WTC11 (cell line): Measurements from ENCODE around the gene TSPO.

Experiments used
- CREB1 ChIP-seq: sonication (generic); formaldehyde crosslinking; IDR thresholded peaks from 2 replicates; pipeline ENCODE4 v1.8.0; 2023; ENCODE audit warnings: mild to moderate bottlenecking, missing genetic modification reagents
- CTCF ChIP-seq: fragments of 200-600 bp; IDR thresholded peaks from 2 replicates; pipeline ENCODE4 v1.8.0; 2022; ENCODE audit warnings: antibody characterized with exemption
- FOXP1 ChIP-seq: sonication (generic); formaldehyde crosslinking; IDR thresholded peaks from 2 replicates; pipeline ENCODE4 v1.8.0; 2022; ENCODE audit warnings: missing genetic modification reagents, mild to moderate bottlenecking, moderate library complexity, borderline replicate concordance
- KAT7 ChIP-seq: sonication (generic); formaldehyde crosslinking; IDR thresholded peaks from 2 replicates; pipeline ENCODE4 v1.8.1; 2023; ENCODE audit warnings: missing genetic modification reagents, mild to moderate bottlenecking, borderline replicate concordance
- NR1H2 ChIP-seq: sonication (generic); formaldehyde crosslinking; IDR thresholded peaks from 2 replicates; pipeline ENCODE4 v1.9.0; 2021; ENCODE audit warnings: mild to moderate bottlenecking, moderate library complexity, missing genetic modification reagents
- ZNF121 ChIP-seq: sonication (generic); formaldehyde crosslinking; IDR thresholded peaks from 2 replicates; pipeline ENCODE4 v1.8.0; 2023; ENCODE audit warnings: missing genetic modification reagents

- no peak for TF ChIP-seq CTCF
- TF ChIP-seq KAT7 (CRISPR knock-in tag) = no peak
- no peak for TF ChIP-seq ZNF121 (CRISPR knock-in tag)
- no peak for TF ChIP-seq NR1H2 (CRISPR knock-in tag)
- TF ChIP-seq CREB1 (CRISPR knock-in tag) = no peak
- TF ChIP-seq FOXP1 (CRISPR knock-in tag) = no peak
These were observed 24.7 kb upstream of the TSPO start for GRCh38 chr22:43126501-43127165.
